Lower lobe of right lung (tissue), 2 donors: ENCODE measurements around the gene MFNG. TPM values are rescaled to one million over a fixed set of nuclear protein-coding genes. Genes with fewer than 3 reads are reported as not detected.
A peak's percentile ranks its signal among the peaks of the same experiment; 100 is the strongest.

ENCODE experiments used
- ATAC-seq, 2 donors: fragments of 200-7000 bp; cut with Tn5 transposase; one replicate each; pipeline ENCODE4 v1.9.1; 2020 to 2022; ENCODE audit warnings: mild to moderate bottlenecking in 2 of 2, moderate library complexity in 2 of 2
- DNase-seq: peaks from one replicate; pipeline ENCODE4 v3.0.0-alpha.2; 2020
- H3K27ac ChIP-seq: fragments of 200-600 bp; one replicate; pipeline ENCODE4 v1.8.0; 2022
- H3K27me3 ChIP-seq: fragments of 200-600 bp; one replicate; pipeline ENCODE4 v1.8.0; 2022; ENCODE audit warnings: low read depth
- H3K36me3 ChIP-seq: fragments of 200-600 bp; one replicate; pipeline ENCODE4 v1.8.0; 2022; ENCODE audit warnings: mild to moderate bottlenecking
- H3K4me1 ChIP-seq: fragments of 200-600 bp; one replicate; pipeline ENCODE4 v1.8.0; 2022
- H3K4me3 ChIP-seq: fragments of 200-600 bp; one replicate; pipeline ENCODE4 v1.8.0; 2022; ENCODE audit warnings: mild to moderate bottlenecking
- H3K9me3 ChIP-seq: fragments of 200-600 bp; one replicate; pipeline ENCODE4 v1.8.0; 2022
- CTCF ChIP-seq: fragments of 200-600 bp; IDR thresholded peaks from one replicate; pipeline ENCODE4 v1.8.0; 2022; ENCODE audit warnings: antibody characterized with exemption, mild to moderate bottlenecking
- intact Hi-C: fragments of 100-400 bp; cut with DNase I; formaldehyde crosslinking; loops from one replicate; pipeline ENCODE4 v1.11.0; 2022
- total RNA-seq: library from RNA; stranded (reverse); fragmentation: NEBNext Ultra II Directional; extraction: Animal tissue kit (Norgen Biotek cat#: 25700); gene quantifications from one replicate; pipeline ENCODE4 v1.2.1, GENCODE V29; 2021
- donor health status: DM: no; HTN: yes; CAD: no; lungs with severe emphysema.

The MFNG gene
- total RNA-seq, 1 donor from 2014 or later = 71.0 TPM

- H3K27ac ChIP-seq = no peak overlapping the region
- H3K36me3 ChIP-seq = no peaks in the 10 kb centered on the region
- no peak overlapping the region for H3K4me3 ChIP-seq
- intact Hi-C loops = no loop called here
- peak; percentile 23 to 24 for ATAC-seq
- peaks cover 70% of the 10 kb centered on the region for H3K27me3 ChIP-seq
- H3K9me3 ChIP-seq = no peaks in the 10 kb centered on the region
- H3K4me1 ChIP-seq = peaks cover 12% of the 10 kb centered on the region
- TF ChIP-seq CTCF = no peak
- DNase-seq = no peak
Measured at GRCh38 chr22:37425800-37426705, 60.1 kb downstream of the MFNG start.

- intact Hi-C loops = no loop called here
- Histone ChIP-seq H3K9me3 (no peaks in the 10 kb centered on the region), H3K27ac (no peak overlapping the region), H3K27me3 (peaks cover 71% of the 10 kb centered on the region), H3K4me1 (peaks cover 17% of the 10 kb centered on the region), H3K4me3 (no peak overlapping the region), H3K36me3 (no peaks in the 10 kb centered on the region)
- TF ChIP-seq CTCF = no peak
- ATAC-seq (no peak), DNase-seq (no peak)
Measured at GRCh38 chr22:37425369-37425768, 60.8 kb downstream of the MFNG start.

- Histone ChIP-seq H3K4me3 (no peak overlapping the region), H3K9me3 (no peaks in the 10 kb centered on the region), H3K36me3 (no peaks in the 10 kb centered on the region), H3K27ac (no peak overlapping the region), H3K4me1 (peaks cover 26% of the 10 kb centered on the region), H3K27me3 (peaks cover 72% of the 10 kb centered on the region)
- no peak for DNase-seq
- no peak for ATAC-seq
- TF ChIP-seq CTCF = no peak
- intact Hi-C loops = no loop called here
Measured at GRCh38 chr22:37423283-37423682, 62.9 kb downstream of the MFNG start.

- DNase-seq (no peak), ATAC-seq (no peak)
- Histone ChIP-seq H3K27me3 (peaks cover 67% of the 10 kb centered on the region), H3K27ac (no peak overlapping the region), H3K36me3 (no peaks in the 10 kb centered on the region), H3K9me3 (no peaks in the 10 kb centered on the region), H3K4me1 (peaks cover 15% of the 10 kb centered on the region), H3K4me3 (no peak overlapping the region)
- intact Hi-C loops = no loop called here
- no peak for TF ChIP-seq CTCF
Measured at GRCh38 chr22:37421468-37421877, 64.7 kb downstream of the MFNG start.

- DNase-seq = no peak
- Histone ChIP-seq H3K4me3 (no peak overlapping the region), H3K4me1 (peaks cover 15% of the 10 kb centered on the region), H3K9me3 (no peaks in the 10 kb centered on the region), H3K27ac (no peak overlapping the region), H3K27me3 (peaks cover 73% of the 10 kb centered on the region), H3K36me3 (no peaks in the 10 kb centered on the region)
- intact Hi-C loops = no loop called here
- TF ChIP-seq CTCF = no peak
- no peak for ATAC-seq
Measured at GRCh38 chr22:37420686-37421467, 65.3 kb downstream of the MFNG start.
